Sigmoid colon (tissue), 7 donors: ENCODE data around the gene TRERF1. TPM values are rescaled to one million over a fixed set of nuclear protein-coding genes. Genes with fewer than 3 reads are reported as not detected.
A peak's percentile ranks its signal among the peaks of the same experiment; 100 is the strongest.
"Not testable (repeated sequence)": the region's sequence is repeated elsewhere in the genome, so short reads cannot be mapped to it uniquely, and the experiment has no call there.

Experiments used
- DNase-seq: peaks from one replicate; pipeline ENCODE4 v3.0.0-alpha.2; 2019
- H3K27ac ChIP-seq, 4 donors: fragments of 200-600 bp; sonication (generic); one replicate each; pipeline ENCODE4 v1.5.1; 2016 to 2019; ENCODE audit warnings: mild to moderate bottlenecking in 1 of 4
- H3K27me3 ChIP-seq, 3 donors: fragments of 200-600 bp; sonication (generic); one replicate each; pipeline ENCODE4 v1.5.1; 2019; ENCODE audit warnings: mild to moderate bottlenecking in 1 of 3
- H3K36me3 ChIP-seq, 4 donors: fragments of 200-600 bp; sonication (generic); one replicate each; pipeline ENCODE4 v1.5.1; 2016 to 2019
- H3K4me1 ChIP-seq, 4 donors: fragments of 200-600 bp; sonication (generic); one replicate each; pipeline ENCODE4 v1.5.1; 2017 to 2019
- H3K4me3 ChIP-seq, 4 donors: fragments of 200-600 bp; sonication (generic); one replicate each; pipeline ENCODE4 v1.5.1; 2017 to 2019; ENCODE audit warnings: mild to moderate bottlenecking in 2 of 4, moderate library complexity in 1 of 4
- H3K9me3 ChIP-seq, 4 donors: fragments of 200-600 bp in 3 of 4; sonication (generic) in 3 of 4; one replicate each; pipeline versions ENCODE4 v1.5.1 to v1.6.1; 2013 to 2019
- EP300 ChIP-seq, 4 donors: sonication (generic); formaldehyde crosslinking; IDR thresholded peaks; one replicate each; pipeline ENCODE4 v1.6.1; 2017; ENCODE audit warnings: antibody characterized with exemption in 4 of 4
- POLR2A ChIP-seq, 2 donors: fragments of 450-650 bp; IDR thresholded peaks; one replicate each; pipeline ENCODE4 v1.6.1; 2016; ENCODE audit warnings: antibody characterized with exemption in 2 of 2, mild to moderate bottlenecking in 2 of 2, moderate library complexity in 2 of 2
- POLR2AphosphoS5 ChIP-seq, 4 donors: sonication (generic); formaldehyde crosslinking; IDR thresholded peaks; one replicate each; pipeline ENCODE4 v1.6.1; 2017; ENCODE audit warnings: antibody characterized with exemption in 4 of 4
- WGBS, 2 donors: extraction: QIAGEN DNeasy Blood & Tissue Kit; methylation state at CpG; one replicate each; pipeline ENCODE4 v1.1.7; 2013; 5-methylcytosine and 5-hydroxymethylcytosine counted together
- intact Hi-C: fragments of 100-400 bp; cut with DNase I; formaldehyde crosslinking; loops from one replicate; pipeline ENCODE4 v1.15.1; 2023
- polyA plus RNA-seq, 3 donors: library from polyadenylated mRNA; stranded (reverse); fragments of 200-250 nt; gene quantifications; one replicate each; pipeline ENCODE4 v1.2.3, GENCODE V29; 2013
- total RNA-seq, 4 donors: library from RNA; depleted of rRNA; stranded (reverse); fragments of >200 nt; gene quantifications; one replicate each; pipeline ENCODE4 v1.1.0, GENCODE V29; 2016
- TF ChIP-seq, protein P1 (sequence below), 4 experiments: fragments of 450-650 bp in 3 of 4; fragments of 200-600 bp in 1 of 4; IDR thresholded peaks; one replicate each; pipeline ENCODE4 v1.5.1; 2016 to 2019; ENCODE audit warnings: antibody characterized with exemption in 4 of 4, mild to moderate bottlenecking in 3 of 4, moderate library complexity in 2 of 4
- donor health status: healthy with polysubstance abuse.
- donor health status: Bipolar disorder and iron deficiency.
- donor health status: healthy.

The TRERF1 gene
- total and polyA plus RNA-seq, 7 donors: 0.46 to 10.5 (median 4.6) TPM

- Histone ChIP-seq H3K27me3 (no peaks in the 10 kb centered on the region), H3K4me3 (no peak overlapping the region), H3K4me1 (peaks cover 0 to 14% (median 11%) of the 10 kb centered on the region in 4 donors), H3K27ac (no peak overlapping the region), H3K36me3 (peaks cover 8 to 64% (median 46%) of the 10 kb centered on the region in 4 donors), H3K9me3 (no peaks in the 10 kb centered on the region)
- 90 to 96% methylated on average over 3 of the region's 3 CpGs for WGBS, 2 donors
- TF ChIP-seq POLR2AphosphoS5 (IDR thresholded peaks at IDR 0.05) (no peak), POLR2A (IDR thresholded peaks at IDR 0.05) (no peak), EP300 (IDR thresholded peaks at IDR 0.05) (no peak)
- TF ChIP-seq, protein P1, sequence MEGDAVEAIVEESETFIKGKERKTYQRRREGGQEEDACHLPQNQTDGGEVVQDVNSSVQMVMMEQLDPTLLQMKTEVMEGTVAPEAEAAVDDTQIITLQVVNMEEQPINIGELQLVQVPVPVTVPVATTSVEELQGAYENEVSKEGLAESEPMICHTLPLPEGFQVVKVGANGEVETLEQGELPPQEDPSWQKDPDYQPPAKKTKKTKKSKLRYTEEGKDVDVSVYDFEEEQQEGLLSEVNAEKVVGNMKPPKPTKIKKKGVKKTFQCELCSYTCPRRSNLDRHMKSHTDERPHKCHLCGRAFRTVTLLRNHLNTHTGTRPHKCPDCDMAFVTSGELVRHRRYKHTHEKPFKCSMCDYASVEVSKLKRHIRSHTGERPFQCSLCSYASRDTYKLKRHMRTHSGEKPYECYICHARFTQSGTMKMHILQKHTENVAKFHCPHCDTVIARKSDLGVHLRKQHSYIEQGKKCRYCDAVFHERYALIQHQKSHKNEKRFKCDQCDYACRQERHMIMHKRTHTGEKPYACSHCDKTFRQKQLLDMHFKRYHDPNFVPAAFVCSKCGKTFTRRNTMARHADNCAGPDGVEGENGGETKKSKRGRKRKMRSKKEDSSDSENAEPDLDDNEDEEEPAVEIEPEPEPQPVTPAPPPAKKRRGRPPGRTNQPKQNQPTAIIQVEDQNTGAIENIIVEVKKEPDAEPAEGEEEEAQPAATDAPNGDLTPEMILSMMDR (IDR thresholded peaks at IDR 0.05): no peak
- intact Hi-C loops: loop anchor here (10.0 kb wide), 1 partner anchor 318 kb away; the partner anchor contains the start of gene USP49
- no peak for DNase-seq
Measured at GRCh38 chr6:42212442-42212841, 239.3 kb downstream of the TRERF1 start.

GRCh38 chr6:42211726-42212125 is 240.0 kb downstream of the TRERF1 start:
- no peaks in the 10 kb centered on the region for H3K27me3 ChIP-seq
- H3K9me3 ChIP-seq: no peaks in the 10 kb centered on the region
- intact Hi-C loops: loop anchor here (10.0 kb wide), 1 partner anchor 317 kb away; the partner anchor contains the start of gene USP49
- H3K36me3 ChIP-seq: peaks cover 8 to 71% (median 46%) of the 10 kb centered on the region in 4 donors
- DNase-seq: no peak
- TF ChIP-seq, protein P1 (IDR thresholded peaks at IDR 0.05): no peak
- TF ChIP-seq EP300 (IDR thresholded peaks at IDR 0.05) (no peak), POLR2AphosphoS5 (IDR thresholded peaks at IDR 0.05) (no peak), POLR2A (IDR thresholded peaks at IDR 0.05) (no peak)
- no peak overlapping the region for H3K4me3 ChIP-seq
- no peak overlapping the region for H3K27ac ChIP-seq
- peaks cover 0 to 9% (median 6%) of the 10 kb centered on the region in 4 donors for H3K4me1 ChIP-seq
- WGBS, 2 donors: 84 to 89% methylated on average over 6 of the region's 6 CpGs

- no peak for DNase-seq
- Histone ChIP-seq H3K9me3 (no peaks in the 10 kb centered on the region), H3K27ac (no peak overlapping the region), H3K4me1 (peaks cover 0 to 3% (median 0%) of the 10 kb centered on the region in 4 donors), H3K36me3 (peaks cover 8 to 82% (median 49%) of the 10 kb centered on the region in 4 donors), H3K4me3 (no peak overlapping the region), H3K27me3 (no peaks in the 10 kb centered on the region)
- intact Hi-C loops: loop anchor here (10.0 kb wide), 1 partner anchor 316 kb away; the partner anchor contains the start of gene USP49
- no peak for TF ChIP-seq EP300 (IDR thresholded peaks at IDR 0.05)
- TF ChIP-seq POLR2AphosphoS5 (IDR thresholded peaks at IDR 0.05): no peak
- TF ChIP-seq POLR2A (IDR thresholded peaks at IDR 0.05): no peak
- TF ChIP-seq, protein P1 (IDR thresholded peaks at IDR 0.05): no peak
- no CpG with 5 or more reads among the region's 1 CpG for WGBS, 2 donors
Measured at GRCh38 chr6:42210551-42210950, 241.2 kb downstream of the TRERF1 start.

DNA sequence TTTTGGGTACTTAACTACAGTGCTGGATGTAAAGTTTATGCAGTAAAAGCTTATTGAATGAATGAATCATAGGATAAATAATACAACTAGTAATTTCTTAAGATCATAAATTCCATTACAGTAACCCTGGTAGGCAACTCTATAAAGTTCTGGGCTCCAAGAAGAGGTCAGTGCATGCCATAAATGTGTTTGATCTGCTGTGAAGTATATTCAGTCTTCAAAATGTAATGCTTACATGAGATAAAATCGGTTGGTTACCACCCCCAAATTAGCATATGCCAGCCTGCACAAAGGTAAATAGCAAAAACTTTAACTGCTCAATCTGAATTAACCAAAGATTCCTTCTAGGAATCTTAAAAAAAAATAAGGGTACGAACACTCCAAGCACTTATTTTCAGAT is 244.2 kb downstream of the TRERF1 start:
- H3K9me3 ChIP-seq, DNase-seq, H3K27me3 ChIP-seq, intact Hi-C loops, H3K4me1 ChIP-seq, H3K27ac ChIP-seq, H3K4me3 ChIP-seq: not testable (repeated sequence)
- 50 to 81% methylated on average over 2 of the region's 2 CpGs for WGBS, 2 donors
- peaks cover 8 to 96% (median 42%) of the 10 kb centered on the region in 4 donors for H3K36me3 ChIP-seq

DNA sequence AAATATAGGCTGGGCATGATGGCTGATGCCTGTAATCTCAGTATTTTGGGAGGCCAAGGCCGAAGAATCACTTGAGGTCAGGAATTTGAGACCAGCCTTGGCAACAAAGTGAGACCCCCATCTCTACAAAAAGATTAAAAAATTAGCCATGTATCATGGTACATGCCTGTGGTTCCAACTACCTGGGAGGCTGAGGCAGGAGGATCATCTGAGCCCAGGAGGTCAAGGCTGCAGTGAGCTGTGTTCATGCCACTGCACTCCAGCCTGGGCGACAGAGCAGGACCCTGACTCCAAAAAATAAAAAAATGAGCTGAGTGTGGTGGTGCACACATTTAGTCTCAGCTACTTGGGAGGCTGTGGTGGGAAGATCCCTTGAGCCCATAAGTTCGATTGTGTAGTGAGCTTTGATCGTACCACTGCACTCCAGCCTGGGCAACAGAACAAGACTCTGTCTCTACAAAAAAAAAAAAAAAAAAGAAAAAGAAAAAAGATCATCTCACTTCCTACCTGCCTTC is 246.9 kb downstream of the TRERF1 start:
- H3K9me3 ChIP-seq: no peaks in the 10 kb centered on the region
- DNase-seq: no peak
- no peak overlapping the region for H3K4me3 ChIP-seq
- 94 to 95% methylated on average over 4 of the region's 4 CpGs for WGBS, 2 donors
- no peaks in the 10 kb centered on the region for H3K27me3 ChIP-seq
- no peak overlapping the region for H3K27ac ChIP-seq
- peaks cover 0 to 20% (median 15%) of the 10 kb centered on the region in 4 donors for H3K4me1 ChIP-seq
- TF ChIP-seq POLR2AphosphoS5 (IDR thresholded peaks at IDR 0.05): no peak
- intact Hi-C loops: no loop called here
- peaks cover 7 to 71% (median 23%) of the 10 kb centered on the region in 4 donors for H3K36me3 ChIP-seq

DNA sequence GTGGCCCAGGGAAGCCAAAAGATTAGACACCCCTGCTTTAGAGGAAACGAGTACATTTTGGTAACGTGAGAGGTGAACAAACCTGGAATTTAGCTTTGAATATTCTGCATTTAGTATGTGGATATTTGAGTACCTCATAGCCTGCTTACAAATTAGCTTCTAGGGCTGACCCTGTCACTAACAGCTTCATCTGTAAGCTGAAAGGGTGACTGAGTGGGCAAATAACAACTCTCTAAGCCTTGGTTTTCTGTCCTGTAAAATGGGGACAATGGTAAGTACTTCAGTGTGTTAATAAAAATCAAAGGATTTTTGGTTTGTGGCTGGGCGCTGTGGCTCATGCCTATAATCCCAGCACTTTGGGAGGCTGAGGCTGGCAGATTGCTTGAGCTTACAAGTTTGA is 248.5 kb downstream of the TRERF1 start:
- no peaks in the 10 kb centered on the region for H3K9me3 ChIP-seq
- intact Hi-C loops: no loop called here
- no peak for TF ChIP-seq POLR2A (IDR thresholded peaks at IDR 0.05)
- no peak for TF ChIP-seq EP300 (IDR thresholded peaks at IDR 0.05)
- TF ChIP-seq, protein P1 (IDR thresholded peaks at IDR 0.05): no peak
- no peak for TF ChIP-seq POLR2AphosphoS5 (IDR thresholded peaks at IDR 0.05)
- no peak for DNase-seq
- 94 to 97% methylated on average over 3 of the region's 3 CpGs for WGBS, 2 donors
- H3K4me1 ChIP-seq: peaks cover 0 to 28% (median 22%) of the 10 kb centered on the region in 4 donors
- H3K27me3 ChIP-seq: no peaks in the 10 kb centered on the region
- peaks cover 0 to 55% (median 10%) of the 10 kb centered on the region in 4 donors for H3K36me3 ChIP-seq
- no peak overlapping the region for H3K4me3 ChIP-seq
- H3K27ac ChIP-seq: no peak overlapping the region

DNA sequence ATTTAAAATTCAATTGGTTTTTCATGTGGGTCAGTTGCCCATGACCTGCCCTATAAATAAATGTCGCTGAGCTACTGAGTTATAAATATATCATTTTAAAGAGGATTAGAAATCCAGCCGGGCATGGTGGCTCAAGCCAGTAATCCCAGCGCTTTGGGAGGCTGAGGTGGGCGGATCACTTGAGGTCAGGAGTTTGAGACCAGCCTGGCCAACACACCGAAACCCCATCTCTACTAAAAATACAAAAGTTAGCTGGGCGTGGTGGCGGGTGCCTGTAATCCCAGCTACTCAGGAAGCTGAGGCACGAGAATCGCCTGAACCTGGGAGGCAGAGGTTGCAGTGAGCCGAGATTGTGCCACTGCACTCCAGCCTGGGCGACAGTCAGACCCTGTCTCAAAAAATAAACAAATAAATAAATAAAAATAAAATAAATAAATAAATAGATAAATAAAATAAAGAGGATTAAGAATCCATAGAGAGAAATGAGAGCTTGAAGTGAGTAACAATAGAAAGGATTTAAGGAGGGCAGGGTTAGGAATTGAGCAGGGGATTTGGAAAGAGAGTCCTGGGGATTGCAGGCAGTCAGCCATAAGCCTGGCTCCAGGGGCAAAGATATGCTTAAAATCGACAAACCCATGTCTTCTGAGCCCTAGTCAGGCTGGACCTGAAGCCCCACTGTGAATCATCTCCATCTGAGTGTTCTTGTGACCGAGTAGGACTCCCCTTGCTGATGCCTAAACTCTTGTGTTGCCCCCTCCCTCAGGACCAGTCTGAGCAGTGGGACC is 249.4 kb downstream of the TRERF1 start:
- peaks cover 0 to 46% (median 3%) of the 10 kb centered on the region in 4 donors for H3K36me3 ChIP-seq
- intact Hi-C loops: not testable (repeated sequence)
- WGBS, 2 donors: 91 to 92% methylated on average over 13 of the region's 13 CpGs

More for the DNA sequence above, 249.4 kb downstream of the TRERF1 start:
- not testable (repeated sequence) for H3K9me3 ChIP-seq, DNase-seq, H3K4me3 ChIP-seq, H3K27me3 ChIP-seq
- peak overlapping the region in 1 of 4 donors; percentile 80 for H3K27ac ChIP-seq
- peaks cover 0 to 35% (median 24%) of the 10 kb centered on the region in 4 donors for H3K4me1 ChIP-seq
